Measurements from ENCODE around the gene ARHGAP28. TPM values are rescaled to one million over a fixed set of nuclear protein-coding genes. Genes with fewer than 3 reads are reported as not detected.

The ARHGAP28 gene
- total RNA-seq, 2 experiments from 2014 or later = not detected

- DNase-seq (no peak), ATAC-seq (no peak)
- ChIA-PET POLR2A (no interaction called here), CTCF (no interaction called here)
- Mint-ChIP-seq H3K9me3 (peaks cover 12% of the 10 kb centered on the region), H3K27ac (no peak overlapping the region), H3K27me3 (peaks cover 1% of the 10 kb centered on the region), H3K36me3 (ENCODE audit: low read depth) (no peaks in the 10 kb centered on the region), H3K4me3 (no peak overlapping the region), H3K4me1 (ENCODE audit: low read depth) (no peaks in the 10 kb centered on the region)
- TF ChIP-seq CTCF (IDR thresholded peaks at IDR 0.05) = no peak
- intact Hi-C loops (cut with micrococcal nuclease) = no loop called here
Measured at GRCh38 chr18:6901286-6901926, 171.9 kb downstream of the ARHGAP28 start.

GRCh38 chr18:6917072-6917471 lies 187.6 kb downstream of the ARHGAP28 start:
- Mint-ChIP-seq H3K4me3 (no peak overlapping the region), H3K27me3 (peaks cover 2% of the 10 kb centered on the region), H3K36me3 (ENCODE audit: low read depth) (no peaks in the 10 kb centered on the region), H3K27ac (no peak overlapping the region), H3K4me1 (ENCODE audit: low read depth) (no peaks in the 10 kb centered on the region), H3K9me3 (peaks cover 4% of the 10 kb centered on the region)
- ATAC-seq = no peak
- DNase-seq = no peak
- intact Hi-C loops (cut with micrococcal nuclease) = no loop called here
- TF ChIP-seq CTCF (IDR thresholded peaks at IDR 0.05) = no peak
- POLR2A ChIA-PET = no interaction called here
- CTCF ChIA-PET = no interaction called here

- peak overlapping the region; percentile 15 for H3K4me3 Mint-ChIP-seq
- H3K27me3 Mint-ChIP-seq = peaks cover 2% of the 10 kb centered on the region
- no peaks in the 10 kb centered on the region for H3K36me3 Mint-ChIP-seq (ENCODE audit: low read depth)
- intact Hi-C loops (cut with micrococcal nuclease) = loop anchor here (5.0 kb wide), 1 partner anchor 257 kb away; no protein-coding TSS in a partner anchor
- H3K9me3 Mint-ChIP-seq = peaks cover 4% of the 10 kb centered on the region
- TF ChIP-seq CTCF (IDR thresholded peaks at IDR 0.05) = peak; percentile 43
- DNase-seq = peak; percentile 60
- H3K27ac Mint-ChIP-seq = peak overlapping the region; percentile 22
- no peak for ATAC-seq
- ChIA-PET POLR2A (no interaction called here), CTCF (interaction anchor here (0.8 to 1.1 kb wide), 4 partner anchors 79 to 256 kb away, joined by 3 to 9 read pairs (median 4); no protein-coding TSS in a partner anchor)
- no peaks in the 10 kb centered on the region for H3K4me1 Mint-ChIP-seq (ENCODE audit: low read depth)
Measured at GRCh38 chr18:6920099-6920955, 190.8 kb downstream of the ARHGAP28 start.

- Mint-ChIP-seq H3K27ac (no peak overlapping the region), H3K9me3 (peaks cover 4% of the 10 kb centered on the region), H3K36me3 (ENCODE audit: low read depth) (no peaks in the 10 kb centered on the region), H3K27me3 (peaks cover 2% of the 10 kb centered on the region), H3K4me1 (ENCODE audit: low read depth) (no peaks in the 10 kb centered on the region), H3K4me3 (no peak overlapping the region)
- ChIA-PET POLR2A (no interaction called here), CTCF (interaction anchor here (0.7 to 1.2 kb wide), 2 partner anchors 100 to 256 kb away, joined by 3 to 7 read pairs; no protein-coding TSS in a partner anchor)
- DNase-seq (no peak), ATAC-seq (no peak)
- no peak for TF ChIP-seq CTCF (IDR thresholded peaks at IDR 0.05)
- intact Hi-C loops (cut with micrococcal nuclease) = loop anchor here (5.0 kb wide), 1 partner anchor 256 kb away; no protein-coding TSS in a partner anchor
Measured at GRCh38 chr18:6921571-6921970, 192.1 kb downstream of the ARHGAP28 start.

GRCh38 chr18:6923220-6923619 lies 193.7 kb downstream of the ARHGAP28 start:
- Mint-ChIP-seq H3K4me3 (no peak overlapping the region), H3K27me3 (peaks cover 2% of the 10 kb centered on the region), H3K27ac (no peak overlapping the region), H3K36me3 (ENCODE audit: low read depth) (no peaks in the 10 kb centered on the region), H3K4me1 (ENCODE audit: low read depth) (no peaks in the 10 kb centered on the region), H3K9me3 (peaks cover 4% of the 10 kb centered on the region)
- CTCF ChIA-PET = no interaction called here
- DNase-seq (no peak), ATAC-seq (no peak)
- intact Hi-C loops (cut with micrococcal nuclease) = loop anchor here (5.0 kb wide), 1 partner anchor 254 kb away; no protein-coding TSS in a partner anchor
- TF ChIP-seq CTCF (IDR thresholded peaks at IDR 0.05) = no peak
- POLR2A ChIA-PET = no interaction called here
